NCI-H748 treated with DMSO at 0.1 percent for 48 hours (cell line): ENCODE measurements around the gene COX5B.
"Not testable (repeated sequence)": the region's sequence is repeated elsewhere in the genome, so short reads cannot be mapped to it uniquely, and the experiment has no call there.

Source experiments
- DNase-seq: peaks from one replicate; lab custom pipeline; 2025; lab: John Stamatoyannopoulos, UW

The COX5B gene

DNA sequence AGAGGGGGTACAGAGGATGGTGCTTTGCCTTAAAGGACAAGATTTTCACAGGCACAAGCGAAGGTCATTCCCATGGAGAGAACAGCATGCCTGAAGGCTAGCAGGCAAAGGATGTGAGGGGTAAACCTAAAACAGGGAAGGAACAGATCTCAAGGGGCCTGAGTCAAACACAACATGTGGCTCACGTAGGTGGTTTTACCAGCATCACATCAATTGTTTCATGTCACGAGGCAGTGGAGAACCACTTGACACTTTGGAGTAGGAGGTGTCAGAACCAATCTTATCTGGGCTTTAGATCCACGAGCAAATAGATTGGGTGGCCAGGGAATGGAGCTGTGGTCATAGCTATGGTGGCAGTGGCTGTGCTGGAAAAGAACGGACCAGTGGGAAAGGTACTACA, 8.4 kb downstream of the COX5B start:
- no peak for DNase-seq

DNA sequence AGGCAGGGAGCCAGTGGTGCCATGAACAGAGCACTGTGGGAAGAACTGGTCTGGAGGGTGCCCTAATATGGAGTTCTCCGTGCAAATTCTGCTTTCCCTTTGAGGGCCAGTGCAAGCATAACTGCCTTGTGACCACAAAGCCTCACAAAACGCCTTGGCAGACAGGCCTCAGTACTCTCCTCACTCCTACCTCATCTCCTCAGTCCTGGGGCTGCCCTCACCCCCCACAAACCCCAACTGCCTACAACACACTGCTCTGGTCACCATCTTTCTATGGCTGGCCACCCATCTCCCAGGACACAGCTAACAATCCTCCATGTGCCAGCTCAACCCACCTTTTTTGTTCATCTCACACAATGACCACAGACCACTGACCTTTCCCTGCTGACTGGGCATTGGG, 8.9 kb downstream of the COX5B start:
- DNase-seq: no peak

DNA sequence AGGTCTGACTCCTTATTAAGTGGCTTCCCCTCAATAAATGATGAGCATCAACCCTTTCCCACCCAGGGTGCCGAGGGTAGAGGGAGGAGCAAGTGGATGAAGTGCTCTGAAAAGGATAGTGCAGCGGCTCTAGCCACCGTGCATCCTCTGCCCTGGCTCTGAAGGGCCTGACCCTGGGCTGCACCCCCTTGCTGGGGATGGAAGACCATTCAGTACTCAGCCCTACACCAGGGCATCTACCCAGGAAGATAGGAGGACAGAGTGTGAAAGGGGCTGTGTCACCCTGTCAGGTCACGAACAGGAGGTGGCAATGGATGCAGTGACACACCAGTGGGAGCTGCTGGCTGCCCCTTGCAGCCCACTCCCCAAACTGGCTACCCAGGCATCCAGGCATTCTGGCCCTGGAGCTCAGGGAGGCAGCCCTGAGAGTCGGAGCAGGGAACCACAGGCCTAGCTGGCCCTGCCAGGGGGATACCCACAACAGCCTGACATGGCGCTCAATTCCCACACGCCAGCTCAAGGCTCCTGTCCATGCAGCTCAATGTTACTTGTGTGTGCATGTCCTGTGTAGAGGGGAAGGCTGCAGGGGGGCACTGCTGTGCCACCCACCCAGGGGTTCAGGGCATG, 10.4 kb downstream of the COX5B start:
- no peak for DNase-seq

DNA sequence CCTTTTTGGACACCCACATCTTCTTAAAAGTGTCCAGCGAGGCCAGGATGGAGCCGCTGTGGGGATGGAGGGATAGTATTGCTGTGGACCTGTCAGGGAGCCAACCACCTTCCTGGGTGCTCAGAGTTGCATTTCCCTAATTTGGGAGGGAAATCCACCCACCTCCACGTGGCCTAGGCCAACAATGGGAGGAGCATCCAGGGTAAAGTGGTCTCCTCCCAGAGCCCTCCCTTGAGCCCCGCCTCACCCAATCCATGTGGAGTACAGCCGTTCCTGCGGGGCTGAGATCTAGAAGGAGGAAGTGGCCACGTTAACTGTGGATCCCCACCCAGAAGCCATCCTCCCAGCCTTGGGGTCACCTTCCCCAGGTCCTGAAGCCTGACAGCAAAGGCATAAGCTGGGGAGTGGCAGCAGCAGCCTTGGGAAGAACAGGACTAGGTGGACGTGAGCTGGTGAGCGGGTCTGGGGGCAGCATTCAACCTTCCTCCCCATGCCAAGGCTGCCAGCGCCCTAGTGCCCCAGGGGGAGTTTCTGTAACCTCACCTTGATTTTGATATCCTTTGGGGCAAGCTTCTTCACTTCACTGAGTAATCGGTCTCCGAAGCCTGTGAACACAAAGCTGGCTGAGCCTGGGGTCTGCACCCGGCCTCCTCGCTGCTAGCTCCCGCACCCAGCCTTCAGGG, 11.2 kb downstream of the COX5B start:
- DNase-seq: no peak

DNA sequence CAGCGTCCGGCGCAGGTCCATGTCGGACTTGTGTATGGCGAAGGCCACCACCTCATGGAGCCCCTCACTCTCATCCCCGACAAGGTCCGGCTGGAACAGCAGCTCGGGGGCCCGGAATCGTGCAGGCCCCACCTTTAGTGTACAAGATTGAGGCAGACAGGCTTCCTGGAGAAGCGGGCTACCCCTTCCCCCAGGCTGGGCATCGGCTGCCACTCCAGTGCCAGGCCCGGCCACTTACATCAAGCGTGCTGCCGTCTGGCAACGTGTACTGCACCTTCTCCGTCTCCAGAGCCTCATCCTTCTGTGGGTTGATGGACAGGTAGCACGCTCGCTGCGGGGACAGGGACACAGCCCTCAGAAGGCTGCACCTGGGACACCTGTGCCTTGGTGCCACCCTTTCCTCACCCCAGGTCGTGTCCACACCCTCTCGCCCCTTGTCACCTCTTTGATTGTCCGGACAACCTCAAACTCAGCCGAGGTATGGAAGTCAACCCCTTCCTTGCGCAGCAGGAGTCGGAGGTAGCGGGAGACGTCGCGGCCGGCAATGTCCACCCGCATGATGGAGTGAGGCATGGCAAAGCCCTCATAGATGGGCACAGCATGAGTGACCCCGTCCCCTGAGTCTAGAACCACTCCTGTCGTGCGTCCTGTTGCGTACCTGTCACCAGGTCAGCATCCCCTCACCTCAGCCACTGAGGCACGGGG, 12.3 kb downstream of the COX5B start:
- DNase-seq: no peak

DNA sequence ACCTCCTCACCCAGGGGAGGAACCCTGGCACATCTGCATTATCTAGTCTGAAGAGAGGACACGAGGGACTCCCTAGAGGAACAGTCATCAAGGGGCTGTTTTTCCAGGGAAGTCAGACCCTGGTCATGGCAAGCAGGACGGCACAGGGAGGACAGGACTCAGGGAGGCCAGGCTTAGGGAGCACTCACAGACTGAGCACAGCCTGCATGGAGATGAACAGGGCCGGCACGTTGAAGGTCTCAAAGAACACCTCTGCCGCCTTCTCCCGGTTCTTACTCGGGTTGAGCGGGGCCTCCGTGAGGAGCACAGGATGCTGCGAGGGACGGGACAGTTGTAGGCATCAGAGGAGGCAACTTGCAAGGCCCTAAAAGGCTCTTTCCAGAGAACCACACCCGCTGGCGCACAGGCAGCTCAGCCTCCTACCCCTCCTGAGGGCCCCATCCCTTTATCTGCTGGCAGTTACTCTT, 12.9 kb downstream of the COX5B start:
- no peak for DNase-seq

DNA sequence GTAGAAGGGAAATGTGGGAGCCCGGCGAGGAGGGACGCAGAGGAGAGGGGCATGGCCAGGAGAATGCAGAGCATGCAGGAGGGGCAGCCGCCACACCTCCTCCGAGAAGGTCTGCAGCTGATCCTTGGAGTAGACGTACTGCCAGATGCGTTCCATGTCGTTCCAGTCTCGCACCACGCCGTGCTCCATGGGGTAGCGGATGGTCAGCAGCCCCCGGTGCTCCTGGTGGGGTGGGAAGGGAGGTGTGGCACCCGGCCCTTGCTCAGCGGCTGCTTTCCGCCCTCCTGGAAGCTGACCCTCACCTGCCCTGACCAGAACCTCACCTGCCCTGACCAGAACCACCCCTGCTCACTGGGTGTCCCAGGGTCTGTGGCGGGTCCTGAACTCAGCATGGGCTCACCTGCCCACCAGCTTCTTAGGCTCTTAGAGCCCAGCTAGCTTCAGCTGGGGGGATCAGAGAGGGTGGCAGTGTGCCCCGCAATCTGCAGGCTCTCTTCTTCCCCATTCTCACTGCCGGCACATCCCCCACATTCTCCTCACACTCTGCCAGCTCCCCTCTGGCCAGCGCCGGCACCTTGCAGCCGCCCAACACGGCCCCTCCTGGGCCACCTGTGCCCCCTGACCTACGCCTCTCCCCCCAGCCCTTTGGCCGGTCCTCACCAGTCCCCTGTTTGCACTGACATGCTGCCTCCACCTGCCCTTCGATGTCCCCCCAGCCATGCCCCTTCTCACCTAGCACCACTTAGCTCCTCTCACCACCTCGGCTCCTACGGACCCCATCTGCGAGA, 13.6 kb downstream of the COX5B start:
- DNase-seq: no peak

DNA sequence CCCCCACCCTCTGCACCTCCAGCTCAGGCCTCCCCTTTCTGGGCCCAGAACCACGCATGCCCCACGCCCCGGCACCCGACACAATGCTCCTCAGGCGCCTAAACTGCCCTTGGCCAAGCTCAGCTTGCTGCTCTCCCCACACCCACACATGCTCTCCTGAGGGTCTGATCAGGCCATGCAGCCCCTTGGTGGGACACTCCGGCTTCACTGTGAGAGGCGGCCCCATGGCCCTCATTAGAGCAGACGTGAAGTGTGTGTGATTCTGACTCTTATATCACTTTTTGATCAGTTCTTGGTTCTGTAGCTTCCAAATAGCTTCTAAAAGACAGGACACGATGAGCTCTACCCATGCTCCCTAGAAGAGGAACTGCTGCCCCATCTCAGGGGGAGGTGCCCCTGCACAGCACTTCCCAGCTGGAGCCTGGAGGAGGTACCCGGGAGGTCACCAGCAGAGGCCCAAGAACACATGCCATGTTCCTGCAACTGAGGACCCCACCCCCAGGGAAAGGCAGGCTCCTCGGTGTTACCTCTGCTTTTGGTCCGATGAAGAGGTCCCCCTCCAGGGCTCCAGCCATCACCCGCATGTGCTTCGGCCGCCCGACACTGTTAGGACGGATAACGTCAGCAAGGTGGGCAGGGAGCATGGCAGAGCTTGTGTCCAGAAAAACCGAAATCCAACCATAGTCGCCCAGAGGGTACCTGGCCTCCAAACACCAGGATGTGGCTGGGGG, 14.3 kb downstream of the COX5B start:
- no peak for DNase-seq

DNA sequence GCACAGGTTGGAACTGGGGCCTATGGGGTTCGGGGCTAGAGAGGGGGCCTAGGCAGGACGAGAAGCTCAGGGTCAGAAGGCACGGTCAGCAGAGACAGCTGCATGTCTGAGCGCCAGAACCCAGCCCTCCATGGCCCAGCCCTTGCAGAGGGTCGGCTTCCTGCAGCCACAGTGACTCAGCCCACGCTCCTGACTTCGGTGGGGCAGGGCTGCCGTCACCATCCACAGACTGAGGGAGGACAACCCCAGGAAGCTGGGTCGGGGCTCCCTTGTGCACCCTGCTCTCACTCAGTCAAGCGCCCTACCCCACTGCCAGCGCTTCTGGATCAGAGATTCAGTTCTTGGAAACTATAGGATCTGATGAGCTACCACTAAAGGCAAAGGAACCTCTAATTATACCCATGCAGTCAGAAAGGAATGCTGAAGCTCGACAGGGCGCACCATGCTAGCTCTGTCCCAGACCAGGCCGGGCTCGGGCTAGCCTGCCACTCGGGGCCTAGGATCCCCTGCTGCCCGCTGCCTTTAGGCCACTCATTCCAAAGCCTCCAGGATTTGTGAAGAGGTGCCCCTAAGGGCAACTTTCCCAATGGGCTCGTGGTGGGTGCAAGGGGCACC, 15.0 kb downstream of the COX5B start:
- no peak for DNase-seq

DNA sequence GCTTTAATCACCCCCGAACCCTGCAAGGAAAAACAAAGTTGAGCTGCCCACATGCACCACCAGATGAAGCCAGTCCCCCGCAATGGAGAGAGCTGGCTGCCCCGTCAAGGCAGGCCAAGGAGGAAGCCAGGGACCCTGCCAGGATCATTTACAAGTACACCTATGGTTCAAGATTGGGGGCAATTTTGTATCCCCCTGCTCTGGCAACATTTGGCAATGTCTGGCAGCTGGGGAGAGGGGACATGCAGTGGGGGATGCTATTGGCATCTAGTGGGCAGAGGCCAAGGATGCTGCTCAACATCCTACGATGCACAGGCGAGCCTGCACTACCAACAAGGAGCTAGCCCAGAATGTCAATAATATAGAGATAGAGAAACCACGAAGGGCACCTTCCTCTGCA, 16.1 kb downstream of the COX5B start:
- DNase-seq: no peak

DNA sequence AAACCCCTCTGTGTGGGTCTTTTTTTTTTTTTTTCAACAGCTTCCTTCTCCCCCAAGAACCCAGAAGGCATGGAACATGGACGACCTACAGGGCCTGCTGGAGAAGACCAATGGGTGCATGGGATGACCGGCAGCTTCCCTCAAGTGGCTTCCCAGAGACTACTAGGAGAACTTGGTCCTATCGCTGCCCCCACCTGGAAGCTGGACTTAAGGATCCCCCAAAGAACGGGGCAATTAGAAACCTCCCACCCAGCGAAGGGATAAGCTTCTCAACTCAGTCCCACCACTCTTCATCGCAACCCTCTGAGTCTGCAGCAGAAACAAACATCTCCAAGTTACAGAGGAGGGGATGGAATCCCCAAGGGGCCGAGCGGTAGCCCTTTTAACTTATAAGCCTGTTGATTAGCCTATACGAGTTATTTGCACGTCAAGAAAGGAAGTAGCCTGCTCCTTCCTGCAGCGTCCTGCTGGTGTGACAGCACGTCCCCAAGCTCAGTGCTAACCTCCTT, 16.6 kb downstream of the COX5B start:
- no peak for DNase-seq

DNA sequence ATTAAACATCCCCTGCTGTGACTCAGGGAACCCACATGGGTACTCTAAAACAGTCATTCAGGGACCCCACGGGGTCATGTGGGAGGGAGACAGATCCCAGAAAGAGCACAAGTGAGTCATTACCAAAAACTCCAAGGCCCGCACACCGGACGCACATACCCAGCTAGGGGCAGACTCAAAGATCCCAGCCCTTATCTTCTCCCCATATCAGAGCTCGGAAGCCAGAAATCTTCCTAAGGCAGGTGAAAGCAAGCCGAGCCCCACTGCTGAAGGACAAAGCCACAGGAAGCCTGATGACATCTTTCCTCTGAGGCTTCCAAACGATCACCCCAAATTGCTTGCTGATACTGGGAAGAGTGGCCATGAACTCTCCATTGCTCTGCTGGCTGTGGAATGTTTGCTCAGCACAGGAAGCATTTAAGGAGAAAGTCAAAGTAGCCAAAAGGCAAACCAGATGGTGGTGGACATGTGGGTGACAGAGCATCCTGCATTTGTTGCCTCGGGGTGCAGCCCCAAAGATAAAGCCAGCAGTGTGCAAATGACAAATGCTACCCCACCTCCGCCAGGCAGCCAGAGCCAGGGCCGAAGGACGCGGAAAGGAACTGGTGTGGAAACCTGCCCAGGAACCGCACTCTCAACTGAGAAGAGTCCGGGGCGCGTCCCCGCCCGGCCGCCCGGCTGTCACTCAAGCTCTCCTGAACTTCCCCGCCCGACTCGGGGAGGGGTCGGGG, 17.2 kb downstream of the COX5B start:
- DNase-seq: peak; percentile 10

DNA sequence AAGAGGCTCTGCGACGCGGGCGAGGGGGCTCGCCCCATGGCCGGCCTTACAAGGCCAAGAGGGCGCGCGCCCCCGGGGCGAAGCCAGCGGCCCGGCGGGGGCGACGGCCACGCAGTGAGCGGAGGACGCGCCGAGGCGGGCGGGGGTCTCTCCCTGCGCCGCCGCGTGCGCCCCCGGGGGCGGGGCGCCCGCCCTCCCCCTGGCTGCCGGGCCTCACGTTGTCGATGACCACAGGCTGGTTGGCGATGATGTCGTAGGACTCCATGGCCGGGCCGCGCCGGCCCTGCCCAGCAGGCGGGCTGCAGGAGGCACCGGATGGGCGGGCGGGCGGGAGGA, 17.7 kb downstream of the COX5B start:
- no peak for DNase-seq

DNA sequence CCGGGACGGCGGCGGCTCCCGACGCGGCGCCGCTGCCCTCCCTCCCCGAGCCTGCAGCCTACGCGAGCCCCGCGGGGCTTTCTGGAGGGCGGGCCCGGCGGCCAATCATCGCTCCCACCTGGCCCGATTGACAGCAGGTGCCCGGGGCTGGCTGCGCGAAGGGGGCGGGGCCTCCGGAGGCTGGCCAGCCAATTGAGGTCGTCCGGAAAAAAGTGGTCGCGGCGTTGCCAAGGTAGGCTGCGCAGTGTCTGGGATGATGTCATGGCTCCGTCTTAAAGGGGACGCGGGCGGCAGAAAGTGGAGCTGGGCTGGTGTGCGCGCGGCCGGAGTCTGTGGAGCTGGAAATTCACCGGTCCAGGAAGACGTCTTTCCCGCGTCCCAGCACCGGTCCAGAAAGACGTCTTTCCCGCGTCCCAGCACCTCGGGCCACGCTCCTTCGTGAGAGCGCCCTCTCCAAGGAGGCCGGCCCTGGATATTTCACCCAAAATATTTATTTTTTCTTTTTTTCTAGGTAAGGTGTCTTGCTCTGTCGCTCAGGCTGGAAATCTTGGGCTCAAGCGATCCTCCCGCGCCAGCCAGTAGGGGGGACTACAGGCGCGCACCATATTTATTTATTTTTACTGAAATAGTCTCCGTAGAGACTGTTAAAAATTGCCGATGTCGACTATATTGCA, 18.2 kb downstream of the COX5B start, which contains the start of gene ACTR1B:
Gene ACTR1B, minus strand, starts transcription at position 83 of the 674 bp plus-strand sequence. CDS start 154 bp downstream, outside the sequence.
- DNase-seq: peak; percentile 98

DNA sequence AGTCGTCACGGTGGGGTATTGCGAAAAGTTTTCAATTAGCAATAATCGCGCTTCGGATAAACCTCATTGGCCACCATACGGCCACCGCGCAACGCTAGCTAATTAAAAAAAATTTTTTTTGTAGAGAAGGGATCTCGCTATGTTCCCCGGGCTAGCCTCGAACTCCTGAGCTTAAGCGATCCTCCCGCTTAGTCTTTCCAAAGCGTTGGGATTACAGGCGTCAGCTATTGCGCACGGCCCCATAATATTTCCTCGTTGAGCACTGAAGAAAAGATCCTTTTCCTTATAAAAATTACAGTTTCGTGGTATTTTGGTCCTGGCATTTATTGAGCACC, 18.7 kb downstream of the COX5B start:
- DNase-seq: no peak

DNA sequence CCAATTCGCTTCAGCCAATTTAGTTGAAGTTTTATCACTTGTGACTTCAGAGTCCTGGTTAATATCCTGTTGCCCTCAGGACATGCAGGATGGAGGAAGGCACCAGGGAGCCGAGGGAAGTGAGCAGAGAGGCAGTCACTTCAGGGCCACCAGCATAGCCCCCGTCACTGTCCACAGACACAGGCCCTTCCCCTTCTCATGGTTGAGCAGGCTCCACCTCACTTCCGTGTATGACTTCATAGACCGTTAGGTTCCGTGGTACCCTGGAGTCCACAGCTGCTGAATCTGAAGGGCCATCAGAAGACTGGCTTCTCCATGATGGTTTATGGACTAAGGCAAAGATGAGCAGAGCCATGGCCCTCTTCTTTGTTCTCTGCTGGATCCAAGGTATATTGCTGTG, 23.6 kb downstream of the COX5B start, which contains the start of gene C2orf92:
Gene C2orf92, plus strand, starts transcription at position 266 of the 400 bp plus-strand sequence. Its CDS starts 76 bp downstream, at position 342.
- DNase-seq: no peak

DNA sequence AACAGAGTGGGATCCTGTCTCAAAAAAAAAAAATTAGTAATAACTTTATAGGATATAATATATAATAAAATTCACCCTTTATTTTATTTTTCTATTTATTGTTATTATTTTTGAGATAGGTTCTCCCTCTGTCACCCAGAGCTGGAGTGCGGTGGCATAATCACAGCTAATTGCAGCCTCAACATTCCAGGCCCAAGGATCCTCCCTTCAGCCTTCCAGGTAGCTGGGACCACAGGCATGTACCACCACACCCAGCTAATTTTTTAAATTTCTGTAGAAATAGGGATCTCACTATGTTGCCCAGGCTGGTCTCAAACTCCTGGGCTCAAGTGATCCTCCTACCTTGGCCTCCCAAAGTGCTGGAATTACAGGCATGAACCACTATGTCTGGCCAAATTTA, 24.6 kb downstream of the COX5B start:
- no peak for DNase-seq

DNA sequence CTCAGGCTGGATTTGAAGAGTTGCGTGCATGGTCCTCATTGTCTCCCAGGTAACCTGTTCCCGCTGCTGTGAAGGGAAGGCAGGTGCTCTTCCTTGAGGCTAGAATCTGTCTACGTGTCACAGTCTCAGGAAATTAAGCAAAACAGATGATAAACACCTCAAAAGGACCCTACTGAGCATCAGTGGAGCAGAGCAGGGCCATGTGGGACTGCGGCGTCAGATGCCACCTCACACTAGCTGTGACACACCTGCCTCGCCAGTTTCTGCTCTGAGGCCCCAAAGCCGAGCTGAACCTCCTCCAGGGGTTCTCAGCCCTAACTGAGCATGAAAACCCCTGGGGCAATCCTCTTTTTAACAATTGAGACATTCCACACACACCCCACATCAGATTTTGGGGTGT, 25.7 kb downstream of the COX5B start:
- DNase-seq: no peak

DNA sequence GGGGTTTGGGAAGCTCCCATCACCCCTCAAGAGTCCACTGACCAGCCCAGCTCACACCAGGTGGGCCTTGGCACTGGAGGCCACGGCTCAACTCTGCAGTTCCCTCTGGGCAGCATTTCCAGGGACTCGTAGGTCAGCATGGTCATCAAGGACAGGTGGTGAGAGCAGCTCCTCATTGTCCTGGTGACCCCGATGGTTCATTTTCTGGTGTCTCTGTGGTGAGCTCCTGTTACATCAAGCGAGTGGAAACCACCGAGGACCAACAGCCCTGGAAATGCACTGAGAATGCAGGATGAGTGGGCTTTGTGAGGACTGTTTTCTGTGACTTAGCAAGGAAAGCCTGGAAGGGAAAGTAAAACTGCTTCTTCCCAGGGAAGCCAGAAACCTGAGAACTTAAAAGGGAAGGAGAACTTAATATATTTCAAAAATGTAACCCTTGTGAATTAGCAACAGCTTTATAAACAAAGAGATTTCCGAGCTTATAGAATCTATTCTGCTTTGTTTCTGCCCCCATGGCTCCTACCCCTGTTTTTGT, 26.8 kb downstream of the COX5B start:
- not testable (repeated sequence) for DNase-seq
